Activated CD8-positive, alpha-beta T cell treated with anti-CD3 and anti-CD28 coated beads for 36 hours (primary cell): Measurements from ENCODE around the gene SBK2. TPM values are rescaled to one million over a fixed set of nuclear protein-coding genes. Genes with fewer than 3 reads are reported as not detected.

Source experiments
- ATAC-seq: fragments of 200-7000 bp; cut with Tn5 transposase; one replicate; pipeline ENCODE4 v1.10.0; 2021; ENCODE audit warnings: mild to moderate bottlenecking, moderate library complexity
- CTCF ChIA-PET: fragments of 350-600 bp; sonication (Branson Sonifier 250); formaldehyde crosslinking; loops from one replicate; lab custom pipeline; 2021; ENCODE audit warnings: antibody characterized with exemption; lab: Charles Lee
- POLR2A ChIA-PET: fragments of 350-600 bp; sonication (Branson Sonifier 250); formaldehyde crosslinking; loops from one replicate; lab custom pipeline; 2021; ENCODE audit warnings: antibody characterized with exemption; lab: Charles Lee
- DNase-seq: peaks from one replicate; pipeline ENCODE4 v3.0.0-alpha.2; 2020
- H3K27ac Mint-ChIP-seq: one replicate; pipeline ENCODE4 v1.8.0; 2021; ENCODE audit warnings: mild to moderate bottlenecking, mixed read lengths
- H3K27me3 Mint-ChIP-seq: one replicate; pipeline ENCODE4 v1.8.0; 2021; ENCODE audit warnings: mixed read lengths
- H3K36me3 Mint-ChIP-seq: one replicate; pipeline ENCODE4 v1.8.0; 2021; ENCODE audit warnings: low read depth, mixed read lengths
- H3K4me1 Mint-ChIP-seq: one replicate; pipeline ENCODE4 v1.8.0; 2021; ENCODE audit warnings: low read depth, mixed read lengths
- H3K4me3 Mint-ChIP-seq: one replicate; pipeline ENCODE4 v1.8.0; 2021; ENCODE audit warnings: mild to moderate bottlenecking, moderate library complexity, mixed read lengths
- H3K9me3 Mint-ChIP-seq: one replicate; pipeline ENCODE4 v1.8.0; 2021; ENCODE audit warnings: mixed read lengths
- CTCF ChIP-seq: fragments of 200-600 bp; IDR thresholded peaks from one replicate; pipeline ENCODE4 v1.8.0; 2022; ENCODE audit warnings: antibody characterized with exemption, mild to moderate bottlenecking
- intact Hi-C: fragments of 100-400 bp; cut with micrococcal nuclease; formaldehyde crosslinking; loops from one replicate; pipeline ENCODE4 v1.10.0; 2022
- total RNA-seq, 2 experiments: library from RNA; stranded (reverse); gene quantifications; one replicate each; pipeline ENCODE4 v1.2.3, GENCODE V29; 2021

SBK2 gene
- total RNA-seq, 2 experiments from 2014 or later = not detected

DNA sequence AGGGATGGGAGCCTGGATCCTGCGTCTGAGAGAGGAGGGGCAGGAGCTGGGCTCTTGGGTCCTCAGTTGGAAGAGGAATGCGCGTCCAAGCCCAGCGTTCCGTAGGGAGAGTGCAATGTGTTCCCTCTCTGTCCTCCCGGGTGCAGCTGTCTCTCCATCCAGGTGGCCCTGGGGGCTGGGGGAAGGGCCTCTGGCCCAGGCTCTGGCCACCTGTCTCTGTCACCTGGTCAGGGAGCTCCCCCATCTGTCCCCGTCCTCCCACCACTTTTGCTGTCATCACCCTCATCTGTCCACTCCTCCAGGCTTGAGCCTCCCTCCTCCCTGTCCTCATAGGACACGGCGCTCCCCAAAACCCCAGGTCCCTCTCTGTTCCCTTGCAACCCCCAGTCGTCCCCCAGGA lies 3.7 kb upstream of the SBK2 start:
- ChIA-PET CTCF (no interaction called here), POLR2A (interaction anchor here (0.7 kb wide), 1 partner anchor 827 kb away, joined by 3 read pairs; no protein-coding TSS in a partner anchor)
- intact Hi-C loops = no loop called here

DNA sequence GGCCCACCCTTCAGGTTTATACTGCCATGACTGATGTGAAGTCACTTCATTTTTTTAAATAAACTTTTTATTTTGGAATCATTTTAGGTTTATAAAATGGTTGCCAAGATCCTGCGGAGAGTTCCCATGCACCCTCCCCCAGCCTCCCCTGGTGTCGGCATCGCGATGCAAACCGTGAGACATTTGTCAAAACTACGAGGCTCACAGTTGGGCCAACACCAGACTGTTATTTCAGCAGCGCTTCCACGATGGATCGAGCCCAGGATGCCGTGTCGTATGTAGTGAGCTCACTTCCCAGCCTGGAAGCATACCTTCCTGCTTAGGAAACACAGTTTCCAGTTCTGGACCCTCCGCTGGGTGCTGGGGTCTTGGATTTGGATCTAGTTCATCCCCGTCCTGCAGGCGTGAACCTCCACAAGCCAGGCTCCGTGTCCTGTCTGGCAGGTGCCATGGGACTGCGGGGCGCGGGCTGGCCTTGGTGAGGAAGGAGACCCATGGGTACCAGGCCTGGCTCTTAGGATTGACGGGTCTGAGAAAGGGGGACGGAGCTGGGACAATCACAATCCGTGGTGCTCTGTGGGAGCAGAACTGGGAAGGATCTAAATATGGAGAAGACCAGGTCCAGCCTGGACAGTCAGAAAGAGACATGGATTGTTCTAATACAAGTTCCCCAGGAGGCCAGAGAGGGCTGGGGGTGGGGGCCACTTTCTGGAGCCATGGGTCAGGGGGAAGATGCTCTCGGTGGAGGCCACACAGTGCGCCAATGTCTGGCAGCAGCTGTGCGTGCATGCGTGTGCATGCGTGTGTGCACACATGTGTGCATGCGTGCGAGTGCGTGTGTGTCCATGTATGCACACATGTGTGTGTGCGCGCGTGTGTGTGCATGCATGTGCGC lies 2.4 kb upstream of the SBK2 start:
- Mint-ChIP-seq H3K4me1 (no peaks in the 10 kb centered on the region), H3K27ac (no peak overlapping the region)
- intact Hi-C loops = no loop called here

More for the DNA sequence above, 3.7 kb upstream of the SBK2 start:
- Mint-ChIP-seq H3K4me3 (no peak overlapping the region), H3K4me1 (no peaks in the 10 kb centered on the region), H3K27ac (no peak overlapping the region), H3K27me3 (peaks cover 1% of the 10 kb centered on the region), H3K36me3 (no peaks in the 10 kb centered on the region), H3K9me3 (no peaks in the 10 kb centered on the region)
- DNase-seq = no peak
- TF ChIP-seq CTCF = no peak
- no peak for ATAC-seq

DNA sequence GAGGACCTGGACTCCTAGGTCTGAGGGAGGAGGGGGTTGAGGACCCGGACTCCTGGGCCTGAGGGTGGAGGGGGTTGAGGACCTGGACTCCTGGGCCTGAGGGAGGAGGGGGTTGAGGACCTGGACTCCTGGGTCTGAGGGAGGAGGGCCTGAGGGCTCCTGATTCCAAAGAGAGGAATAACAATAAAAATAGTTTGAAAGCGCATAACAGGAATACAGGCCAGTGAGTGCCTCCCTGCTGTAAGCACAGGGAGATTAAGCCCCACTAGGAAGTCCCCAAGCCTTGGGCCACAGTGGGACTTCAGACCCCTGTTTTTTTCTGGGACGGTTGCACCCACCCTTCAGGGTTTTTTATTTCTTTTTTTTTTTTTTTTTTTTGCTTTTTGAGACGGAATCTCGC lies 1.2 kb upstream of the SBK2 start:
- Mint-ChIP-seq H3K4me3 (no peak overlapping the region), H3K4me1 (no peaks in the 10 kb centered on the region), H3K27me3 (no peaks in the 10 kb centered on the region), H3K36me3 (no peaks in the 10 kb centered on the region), H3K9me3 (no peaks in the 10 kb centered on the region), H3K27ac (no peak overlapping the region)
- no peak for TF ChIP-seq CTCF
- POLR2A ChIA-PET = no interaction called here
- DNase-seq (no peak), ATAC-seq (no peak)
- CTCF ChIA-PET = no interaction called here
- intact Hi-C loops = no loop called here

More for the DNA sequence above, 2.4 kb upstream of the SBK2 start:
- ChIA-PET POLR2A (no interaction called here), CTCF (no interaction called here)
- no peak overlapping the region for H3K4me3 Mint-ChIP-seq
- ATAC-seq = no peak
- no peak for TF ChIP-seq CTCF
- H3K27me3 Mint-ChIP-seq = no peaks in the 10 kb centered on the region
- H3K9me3 Mint-ChIP-seq = no peaks in the 10 kb centered on the region
- DNase-seq = no peak
- H3K36me3 Mint-ChIP-seq = no peaks in the 10 kb centered on the region

- POLR2A ChIA-PET = no interaction called here
- H3K4me3 Mint-ChIP-seq = no peak overlapping the region
Observed at GRCh38 chr19:55537741-55538111, 793 bp upstream of the SBK2 start.

More at GRCh38 chr19:55537741-55538111, 793 bp upstream of the SBK2 start:
- no peaks in the 10 kb centered on the region for H3K36me3 Mint-ChIP-seq
- DNase-seq = no peak
- CTCF ChIA-PET = no interaction called here
- H3K27me3 Mint-ChIP-seq = no peaks in the 10 kb centered on the region
- no peak for ATAC-seq
- no peak for TF ChIP-seq CTCF
- no peaks in the 10 kb centered on the region for H3K4me1 Mint-ChIP-seq
- intact Hi-C loops = no loop called here
- no peaks in the 10 kb centered on the region for H3K9me3 Mint-ChIP-seq
- H3K27ac Mint-ChIP-seq = no peak overlapping the region
